AG10803 (cell line): ENCODE measurements around the gene NCKAP5.

Source experiments
- DNase-seq: peaks from one replicate; pipeline ENCODE4 v3.0.0; 2010; ENCODE audit warnings: low read depth
- H3K4me3 ChIP-seq: 2 replicates; pipeline ENCODE4 v1.5.1; 2011; ENCODE audit warnings: mild to moderate bottlenecking, low read length, control low read depth
- CTCF ChIP-seq: conservative IDR thresholded peaks from 2 replicates; pipeline ENCODE4 v1.5.1; 2011; ENCODE audit warnings: mild to moderate bottlenecking, low read length, control low read depth, inconsistent platforms

Gene NCKAP5

GRCh38 chr2:133369901-133370658, 198.2 kb downstream of the NCKAP5 start:
- no peak overlapping the region for H3K4me3 ChIP-seq
- TF ChIP-seq CTCF, result no peak
- no peak for DNase-seq

GRCh38 chr2:133365117-133365516, 203.1 kb downstream of the NCKAP5 start:
- peak; percentile 12 for DNase-seq
- H3K4me3 ChIP-seq, result no peak overlapping the region

DNA sequence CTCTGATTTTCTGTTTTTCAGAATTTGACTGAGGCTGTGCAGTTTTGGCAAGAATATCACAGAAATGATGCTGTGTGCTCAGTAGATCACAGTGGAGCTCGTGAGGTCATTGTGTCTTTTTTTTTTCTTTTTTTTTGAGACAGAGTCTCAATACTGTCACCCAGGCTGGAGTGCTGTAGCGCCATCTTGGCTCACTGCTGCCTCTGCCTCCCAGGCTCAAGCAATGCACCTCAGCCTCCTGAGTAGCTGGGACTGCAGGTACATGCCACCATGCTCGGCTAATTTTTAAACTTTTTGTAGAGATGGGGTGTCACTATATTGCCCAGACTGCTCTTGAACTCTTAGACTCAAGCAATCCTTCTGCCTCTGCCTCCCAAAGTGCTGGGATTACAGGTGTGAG, 203.6 kb downstream of the NCKAP5 start:
- no peak for TF ChIP-seq CTCF
- no peak for DNase-seq
- H3K4me3 ChIP-seq, result no peak overlapping the region

More at GRCh38 chr2:133365117-133365516, 203.1 kb downstream of the NCKAP5 start:
- TF ChIP-seq CTCF, result no peak

GRCh38 chr2:133363884-133364283, 204.4 kb downstream of the NCKAP5 start:
- no peak for TF ChIP-seq CTCF
- no peak overlapping the region for H3K4me3 ChIP-seq
- DNase-seq, result no peak

GRCh38 chr2:133362061-133362476, 206.2 kb downstream of the NCKAP5 start:
- peak overlapping the region; percentile 13; the same call in 1 of the 2 replicates for H3K4me3 ChIP-seq
- peak; percentile 52 for DNase-seq
- no peak for TF ChIP-seq CTCF

DNA sequence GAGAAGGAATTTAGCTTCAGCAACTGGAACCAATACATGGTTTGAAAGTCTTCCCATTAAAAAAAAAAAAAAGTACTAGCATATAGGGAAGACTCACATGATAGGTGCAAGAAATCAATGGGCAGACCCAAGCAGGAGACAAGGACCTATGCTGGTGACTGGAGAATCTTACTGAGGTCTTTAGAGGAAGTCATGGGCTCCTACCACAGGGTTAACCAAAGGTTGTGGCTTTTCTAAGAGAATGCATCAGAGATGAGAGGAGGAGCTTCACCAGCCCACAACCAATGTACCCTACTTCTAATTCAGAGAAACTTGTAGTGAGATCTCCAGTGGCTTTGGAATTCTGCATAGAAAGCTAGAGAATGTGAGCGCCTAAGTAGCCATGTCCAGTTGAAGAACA, 207.4 kb downstream of the NCKAP5 start:
- no peak for DNase-seq
- no peak overlapping the region for H3K4me3 ChIP-seq
- no peak for TF ChIP-seq CTCF

DNA sequence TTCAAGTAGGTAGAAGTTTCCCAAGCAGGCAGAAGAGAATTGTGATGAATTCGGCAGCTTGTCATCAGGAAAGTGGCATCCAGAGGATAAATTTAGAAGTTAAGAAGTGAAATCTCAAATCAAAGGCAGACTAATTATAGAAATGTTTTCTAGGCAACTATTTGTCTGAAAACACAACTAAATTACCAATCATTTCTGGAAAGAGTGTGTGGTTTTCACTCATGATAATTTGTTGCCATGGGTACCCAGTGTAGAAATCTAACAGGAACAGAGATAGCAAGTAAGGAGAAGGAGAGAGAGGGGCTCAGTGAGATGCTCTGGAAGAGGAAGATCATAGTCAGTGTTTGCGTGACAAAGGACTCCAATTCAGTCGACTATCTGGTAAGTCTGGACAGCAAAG, 208.1 kb downstream of the NCKAP5 start:
- no peak for TF ChIP-seq CTCF
- H3K4me3 ChIP-seq, result no peak overlapping the region

More for the DNA sequence above, 208.1 kb downstream of the NCKAP5 start:
- DNase-seq, result no peak
